Mammary epithelial cell (primary cell): ENCODE results near the gene PLXNA2.

Experiments used
- EZH2 ChIP-seq: IDR thresholded peaks from 2 replicates; pipeline ENCODE4 v1.6.1; 2012; ENCODE audit warnings: low read length, inconsistent platforms, borderline replicate concordance
- TF ChIP-seq, protein P1 (sequence below), 2 donors: IDR thresholded peaks in 1 of 2; conservative IDR thresholded peaks in 1 of 2; 2 replicates each; pipeline ENCODE4 v1.5.1; 2011 to 2012; ENCODE audit warnings: inconsistent platforms in 2 of 2, low read length in 2 of 2, mild to moderate bottlenecking in 2 of 2, control low read depth in 1 of 2, low read depth in 1 of 2; ENCODE audit not compliant: insufficient read depth in 1 of 2; ENCODE audit errors: extremely low read depth in 1 of 2

- TF ChIP-seq, protein P1, sequence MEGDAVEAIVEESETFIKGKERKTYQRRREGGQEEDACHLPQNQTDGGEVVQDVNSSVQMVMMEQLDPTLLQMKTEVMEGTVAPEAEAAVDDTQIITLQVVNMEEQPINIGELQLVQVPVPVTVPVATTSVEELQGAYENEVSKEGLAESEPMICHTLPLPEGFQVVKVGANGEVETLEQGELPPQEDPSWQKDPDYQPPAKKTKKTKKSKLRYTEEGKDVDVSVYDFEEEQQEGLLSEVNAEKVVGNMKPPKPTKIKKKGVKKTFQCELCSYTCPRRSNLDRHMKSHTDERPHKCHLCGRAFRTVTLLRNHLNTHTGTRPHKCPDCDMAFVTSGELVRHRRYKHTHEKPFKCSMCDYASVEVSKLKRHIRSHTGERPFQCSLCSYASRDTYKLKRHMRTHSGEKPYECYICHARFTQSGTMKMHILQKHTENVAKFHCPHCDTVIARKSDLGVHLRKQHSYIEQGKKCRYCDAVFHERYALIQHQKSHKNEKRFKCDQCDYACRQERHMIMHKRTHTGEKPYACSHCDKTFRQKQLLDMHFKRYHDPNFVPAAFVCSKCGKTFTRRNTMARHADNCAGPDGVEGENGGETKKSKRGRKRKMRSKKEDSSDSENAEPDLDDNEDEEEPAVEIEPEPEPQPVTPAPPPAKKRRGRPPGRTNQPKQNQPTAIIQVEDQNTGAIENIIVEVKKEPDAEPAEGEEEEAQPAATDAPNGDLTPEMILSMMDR (conservative IDR thresholded peaks at IDR 0.05 in 1 of 2, IDR thresholded peaks at IDR 0.05 in 1 of 2; ENCODE audit: extremely low read depth in 1 of 2, insufficient read depth in 1 of 2, low read depth in 1 of 2, low read length in 2 of 2), result no peak
- TF ChIP-seq EZH2, result no peak
These were observed 10.7 kb upstream of the PLXNA2 start for GRCh38 chr1:208254862-208255261.
